SK-N-MC (cell line): ENCODE measurements around the gene SEMA5A.

ENCODE experiments used
- EZH2 ChIP-seq: fragments of 200-600 bp; sonication (generic); IDR thresholded peaks from one replicate; pipeline ENCODE4 v1.6.1; 2017; ENCODE audit warnings: antibody characterized with exemption
- POLR2AphosphoS5 ChIP-seq: IDR thresholded peaks from 2 replicates; pipeline ENCODE4 v1.6.1; 2012; ENCODE audit warnings: mild to moderate bottlenecking, low read depth, low read length, borderline replicate concordance

GRCh38 chr5:9245071-9245470 lies 300.8 kb downstream of the SEMA5A start:
- TF ChIP-seq EZH2: no peak
- TF ChIP-seq POLR2AphosphoS5: no peak
